ENCODE data around the gene TECPR1. TPM values are rescaled to one million over a fixed set of nuclear protein-coding genes. Genes with fewer than 3 reads are reported as not detected.

TECPR1 gene
- total and polyA plus RNA-seq, 2 of the 8 experiments (the other 6 are each of a cell fraction or from before 2014, with no cell fraction given), result 1.3 to 11.1 TPM

DNA sequence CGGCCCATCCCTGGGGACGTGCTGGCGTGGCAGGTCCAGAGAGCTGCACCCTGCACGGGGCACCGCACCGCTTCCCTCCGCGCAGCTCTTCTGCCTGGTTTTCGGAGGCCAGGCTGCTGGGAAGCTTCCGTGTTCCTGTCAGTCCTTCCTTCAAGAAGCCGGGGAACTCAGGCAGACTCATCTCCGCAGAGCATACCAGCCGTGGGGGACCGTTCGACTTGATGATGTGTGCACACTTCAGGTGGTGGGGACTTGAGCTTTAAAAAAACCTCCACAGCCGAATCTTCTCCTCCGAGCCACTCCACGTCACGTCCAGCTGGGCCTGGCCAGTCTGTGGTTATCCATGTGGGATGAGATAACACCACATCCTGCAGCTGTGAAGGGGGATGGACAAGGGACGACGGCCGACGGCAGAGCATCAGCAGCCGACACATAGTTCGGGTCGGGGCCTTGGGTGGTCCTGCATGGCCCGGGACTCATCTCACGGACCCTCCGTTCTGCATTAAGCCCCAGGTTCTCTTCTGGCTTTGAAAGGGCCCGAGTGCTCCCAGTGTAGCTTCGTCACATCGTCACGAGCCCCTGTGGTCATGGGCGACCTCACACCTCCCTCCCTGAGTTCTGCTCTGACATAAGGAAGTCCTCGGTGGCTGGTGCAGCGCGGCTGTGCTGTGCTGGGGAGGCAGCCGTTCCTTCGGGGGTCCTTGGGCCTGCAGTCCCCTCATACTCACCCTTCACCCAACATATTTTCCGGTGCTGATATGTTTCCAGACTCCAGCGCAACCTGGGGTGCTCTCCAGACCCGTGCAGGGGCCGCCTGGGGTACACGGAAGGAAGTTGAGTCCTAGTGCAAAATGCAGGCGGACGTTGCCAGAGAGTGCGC, 45.3 kb downstream of the TECPR1 start (continued):
- TF ChIP-seq TAF7 (optimal IDR thresholded peaks at IDR 0.05; ENCODE audit: borderline replicate concordance, low read depth, low read length) (no peak), POLR2A (IDR thresholded peaks at IDR 0.05; ENCODE audit: control extremely low read depth in 1 of 2, low read depth in 2 of 2, low read length in 2 of 2) (no peak), JUN (IDR thresholded peaks at IDR 0.05; ENCODE audit: low read depth, low read length) (no peak), SIRT6 (IDR thresholded peaks at IDR 0.05; ENCODE audit: low read length) (no peak), HDAC2 (IDR thresholded peaks at IDR 0.05; ENCODE audit: borderline replicate concordance in 1 of 2, low read depth in 2 of 2, low read length in 2 of 2) (no peak), EZH2 (IDR thresholded peaks at IDR 0.05; ENCODE audit: low read depth, low read length, severe bottlenecking) (no peak), SP4 (IDR thresholded peaks at IDR 0.05; ENCODE audit: low read length) (no peak)
- TF ChIP-seq, protein P1, sequence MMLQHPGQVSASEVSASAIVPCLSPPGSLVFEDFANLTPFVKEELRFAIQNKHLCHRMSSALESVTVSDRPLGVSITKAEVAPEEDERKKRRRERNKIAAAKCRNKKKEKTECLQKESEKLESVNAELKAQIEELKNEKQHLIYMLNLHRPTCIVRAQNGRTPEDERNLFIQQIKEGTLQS (IDR thresholded peaks at IDR 0.05; ENCODE audit: insufficient read depth, low read depth, low read length), result no peak
